HEK293 (cell line): ENCODE measurements around the gene PPP4C.

Source experiments
- TCF7L2 ChIP-seq: IDR thresholded peaks from 2 replicates; pipeline ENCODE4 v1.6.1; 2011; ENCODE audit warnings: low read depth, mild to moderate bottlenecking, inconsistent platforms, low read length, moderate library complexity, borderline replicate concordance
- ZFP69B ChIP-seq: fragments of 450-650 bp; formaldehyde crosslinking; IDR thresholded peaks from 2 replicates; pipeline ENCODE4 v1.5.1; 2016; ENCODE audit warnings: missing biosample characterization, missing genetic modification characterization
- ZNF404 ChIP-seq: fragments of 450-650 bp; formaldehyde crosslinking; IDR thresholded peaks from 2 replicates; pipeline ENCODE4 v1.5.1; 2017; ENCODE audit warnings: missing biosample characterization, missing genetic modification characterization
- ZNF670 ChIP-seq: fragments of 450-650 bp; formaldehyde crosslinking; IDR thresholded peaks from 2 replicates; pipeline ENCODE4 v1.5.1; 2016; ENCODE audit warnings: missing biosample characterization, missing genetic modification characterization, low read depth
- TF ChIP-seq, protein P1 (sequence below): fragments of 450-650 bp; formaldehyde crosslinking; IDR thresholded peaks from 2 replicates; pipeline ENCODE4 v1.5.1; 2017; ENCODE audit warnings: missing biosample characterization, missing genetic modification characterization

DNA sequence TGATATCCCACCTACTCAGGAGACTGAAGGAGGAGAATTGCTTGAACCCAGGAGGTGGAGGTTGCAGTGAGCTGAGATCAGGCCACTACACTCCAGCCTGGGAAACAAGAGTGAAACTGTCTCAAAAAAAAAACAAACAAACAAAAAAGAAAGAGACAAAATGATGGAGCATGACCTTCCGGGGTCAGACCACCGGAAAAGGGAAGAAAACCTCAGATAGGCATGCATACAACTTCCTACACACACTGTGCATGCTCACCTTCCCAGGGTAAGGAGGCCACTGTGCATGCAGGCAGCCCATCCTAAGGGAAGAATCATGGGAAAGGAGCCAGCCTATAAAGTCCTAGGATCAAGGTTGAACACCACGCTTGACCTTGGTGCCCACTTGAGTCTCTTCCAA, 56.8 kb downstream of the PPP4C start:
- TF ChIP-seq, protein P1, sequence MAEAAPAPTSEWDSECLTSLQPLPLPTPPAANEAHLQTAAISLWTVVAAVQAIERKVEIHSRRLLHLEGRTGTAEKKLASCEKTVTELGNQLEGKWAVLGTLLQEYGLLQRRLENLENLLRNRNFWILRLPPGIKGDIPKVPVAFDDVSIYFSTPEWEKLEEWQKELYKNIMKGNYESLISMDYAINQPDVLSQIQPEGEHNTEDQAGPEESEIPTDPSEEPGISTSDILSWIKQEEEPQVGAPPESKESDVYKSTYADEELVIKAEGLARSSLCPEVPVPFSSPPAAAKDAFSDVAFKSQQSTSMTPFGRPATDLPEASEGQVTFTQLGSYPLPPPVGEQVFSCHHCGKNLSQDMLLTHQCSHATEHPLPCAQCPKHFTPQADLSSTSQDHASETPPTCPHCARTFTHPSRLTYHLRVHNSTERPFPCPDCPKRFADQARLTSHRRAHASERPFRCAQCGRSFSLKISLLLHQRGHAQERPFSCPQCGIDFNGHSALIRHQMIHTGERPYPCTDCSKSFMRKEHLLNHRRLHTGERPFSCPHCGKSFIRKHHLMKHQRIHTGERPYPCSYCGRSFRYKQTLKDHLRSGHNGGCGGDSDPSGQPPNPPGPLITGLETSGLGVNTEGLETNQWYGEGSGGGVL (tag by site-specific recombination): no peak
- no peak for TF ChIP-seq ZNF670 (tag by site-specific recombination)
- no peak for TF ChIP-seq ZFP69B (tag by site-specific recombination)
- TF ChIP-seq TCF7L2: no peak
- no peak for TF ChIP-seq ZNF404
